ENCODE data around the gene PRADC1. TPM values are rescaled to one million over a fixed set of nuclear protein-coding genes. Genes with fewer than 3 reads are reported as not detected.

PRADC1 gene
- total RNA-seq, 1 experiment from 2014 or later = 8.6 TPM

DNA sequence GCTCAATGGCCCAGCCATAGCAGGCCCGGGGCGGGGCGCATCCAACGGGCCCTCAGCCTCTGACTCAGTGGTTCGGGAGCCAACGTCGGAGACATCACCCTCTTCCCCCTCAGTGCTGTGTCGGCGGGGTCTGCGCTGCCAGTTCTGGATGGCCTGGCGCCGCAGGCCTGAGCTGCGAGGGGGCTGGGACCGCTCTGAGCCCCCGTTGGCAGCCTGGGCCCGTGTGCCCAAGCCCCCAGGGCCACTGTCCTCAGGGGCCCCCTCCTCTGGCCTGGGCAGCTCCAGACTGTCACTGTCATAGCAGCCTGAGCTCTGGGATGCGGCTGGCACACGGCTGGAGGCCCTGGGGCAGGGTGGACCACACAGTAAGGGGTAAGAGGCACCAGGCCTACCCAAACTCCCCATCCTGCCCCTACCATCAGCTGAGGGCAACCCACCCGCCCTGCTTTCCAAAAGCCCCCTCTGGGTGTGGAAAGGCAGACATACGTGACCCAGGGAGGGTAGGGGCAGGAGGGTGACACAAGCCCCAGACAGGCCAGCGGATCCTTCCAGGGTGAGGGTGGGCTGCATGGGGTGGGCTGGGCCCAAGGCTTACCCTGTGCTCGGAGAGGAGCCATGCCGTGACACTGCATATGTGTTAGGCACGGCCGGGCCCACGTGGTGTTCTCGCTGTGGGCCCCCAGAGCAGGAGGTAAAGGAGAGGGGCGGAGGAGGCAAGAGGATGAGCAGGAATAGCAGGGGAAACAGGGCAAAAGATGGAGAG is 32.4 kb upstream of the PRADC1 start:
- TF ChIP-seq, protein P1, sequence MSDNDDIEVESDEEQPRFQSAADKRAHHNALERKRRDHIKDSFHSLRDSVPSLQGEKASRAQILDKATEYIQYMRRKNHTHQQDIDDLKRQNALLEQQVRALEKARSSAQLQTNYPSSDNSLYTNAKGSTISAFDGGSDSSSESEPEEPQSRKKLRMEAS (IDR thresholded peaks at IDR 0.05) = no peak
- no peak for TF ChIP-seq EZH2 (IDR thresholded peaks at IDR 0.05)
- no peak for TF ChIP-seq EGR1 (IDR thresholded peaks at IDR 0.05; ENCODE audit: low read depth)
- TF ChIP-seq, protein P2, sequence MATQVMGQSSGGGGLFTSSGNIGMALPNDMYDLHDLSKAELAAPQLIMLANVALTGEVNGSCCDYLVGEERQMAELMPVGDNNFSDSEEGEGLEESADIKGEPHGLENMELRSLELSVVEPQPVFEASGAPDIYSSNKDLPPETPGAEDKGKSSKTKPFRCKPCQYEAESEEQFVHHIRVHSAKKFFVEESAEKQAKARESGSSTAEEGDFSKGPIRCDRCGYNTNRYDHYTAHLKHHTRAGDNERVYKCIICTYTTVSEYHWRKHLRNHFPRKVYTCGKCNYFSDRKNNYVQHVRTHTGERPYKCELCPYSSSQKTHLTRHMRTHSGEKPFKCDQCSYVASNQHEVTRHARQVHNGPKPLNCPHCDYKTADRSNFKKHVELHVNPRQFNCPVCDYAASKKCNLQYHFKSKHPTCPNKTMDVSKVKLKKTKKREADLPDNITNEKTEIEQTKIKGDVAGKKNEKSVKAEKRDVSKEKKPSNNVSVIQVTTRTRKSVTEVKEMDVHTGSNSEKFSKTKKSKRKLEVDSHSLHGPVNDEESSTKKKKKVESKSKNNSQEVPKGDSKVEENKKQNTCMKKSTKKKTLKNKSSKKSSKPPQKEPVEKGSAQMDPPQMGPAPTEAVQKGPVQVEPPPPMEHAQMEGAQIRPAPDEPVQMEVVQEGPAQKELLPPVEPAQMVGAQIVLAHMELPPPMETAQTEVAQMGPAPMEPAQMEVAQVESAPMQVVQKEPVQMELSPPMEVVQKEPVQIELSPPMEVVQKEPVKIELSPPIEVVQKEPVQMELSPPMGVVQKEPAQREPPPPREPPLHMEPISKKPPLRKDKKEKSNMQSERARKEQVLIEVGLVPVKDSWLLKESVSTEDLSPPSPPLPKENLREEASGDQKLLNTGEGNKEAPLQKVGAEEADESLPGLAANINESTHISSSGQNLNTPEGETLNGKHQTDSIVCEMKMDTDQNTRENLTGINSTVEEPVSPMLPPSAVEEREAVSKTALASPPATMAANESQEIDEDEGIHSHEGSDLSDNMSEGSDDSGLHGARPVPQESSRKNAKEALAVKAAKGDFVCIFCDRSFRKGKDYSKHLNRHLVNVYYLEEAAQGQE (IDR thresholded peaks at IDR 0.05; ENCODE audit: low read depth) = no peak
- TF ChIP-seq SIN3A (IDR thresholded peaks at IDR 0.05; ENCODE audit: low read depth) = no peak
- no peak for TF ChIP-seq CEBPB (IDR thresholded peaks at IDR 0.05; ENCODE audit: low read depth)
- TF ChIP-seq EZH2phosphoT487 (IDR thresholded peaks at IDR 0.05; ENCODE audit: borderline replicate concordance) = no peak
- Histone ChIP-seq H3K4me1 (ENCODE audit: control insufficient read depth in 1 of 2, insufficient read depth in 2 of 2, low read length in 2 of 2) (peaks cover 8 to 33% of the 10 kb centered on the region in 2 experiments), H4K20me1 (ENCODE audit: insufficient read depth) (no peaks in the 10 kb centered on the region), H3K79me2 (ENCODE audit: insufficient read depth, low read length) (peaks cover 30% of the 10 kb centered on the region), H3K9me3 (ENCODE audit: control insufficient read depth in 1 of 2, insufficient read depth in 1 of 2, low read depth in 1 of 2, low read length in 2 of 2) (no peaks in the 10 kb centered on the region), H3K4me3 (replicated peaks in 1 of 2; ENCODE audit: low read depth in 1 of 2, low read length in 2 of 2) (no peak overlapping the region), H3K27me3 (ENCODE audit: insufficient read depth, low read length) (no peaks in the 10 kb centered on the region), H3K36me3 (ENCODE audit: control insufficient read depth in 1 of 2, insufficient read depth in 2 of 2, low read length in 2 of 2) (peaks cover 10 to 16% of the 10 kb centered on the region in 2 experiments; a peak in 3 of 4 replicates), H3K27ac (ENCODE audit: low read depth, low read length) (no peak overlapping the region), H3K4me2 (ENCODE audit: low read length) (no peak overlapping the region), H3K9me2 (ENCODE audit: insufficient read depth) (no peaks in the 10 kb centered on the region), H2AFZ (ENCODE audit: low read depth, low read length, poor library complexity, severe bottlenecking) (no peak overlapping the region), H3K9ac (ENCODE audit: low read length) (no peak overlapping the region)
- POLR2A ChIA-PET = no interaction called here
- ATAC-seq = no peak
- CTCF ChIA-PET = no interaction called here
- intact Hi-C loops (cut with micrococcal nuclease) = no loop called here
- no peak for DNase-seq (ENCODE audit: low read depth, low spot score)
- RAD21 ChIA-PET (ENCODE audit: low non-redundant PET in 1 of 2, low total read pairs in 2 of 2, uncharacterized antibody in 2 of 2, unreplicated experiment in 2 of 2) = no interaction called here
- BruUV-seq (replicated peaks) = no TSS peak

Data from HCT116 (cell line).